NK-92 treated with Interleukin-12 subunit alpha and Interleukin-12 subunit beta, amount 100 ng/mL, for 24 hours (cell line): ENCODE data around the gene ITPR3.

Experiments
- DNase-seq: peaks from one replicate; lab custom pipeline; 2025; lab: John Stamatoyannopoulos, UW

The ITPR3 gene

GRCh38 chr6:33638556-33638955 lies 17.4 kb downstream of the ITPR3 start:
- DNase-seq, result no peak

- no peak for DNase-seq
These were observed 18.4 kb downstream of the ITPR3 start for GRCh38 chr6:33639559-33639958.

- no peak for DNase-seq
These were observed 19.2 kb downstream of the ITPR3 start for GRCh38 chr6:33640361-33640760.

GRCh38 chr6:33641144-33641543 lies 20.0 kb downstream of the ITPR3 start:
- no peak for DNase-seq

GRCh38 chr6:33641602-33642001 lies 20.5 kb downstream of the ITPR3 start:
- no peak for DNase-seq

- no peak for DNase-seq
These were observed 21.8 kb downstream of the ITPR3 start for GRCh38 chr6:33642897-33643296.

- no peak for DNase-seq
These were observed 30.3 kb downstream of the ITPR3 start for GRCh38 chr6:33651403-33651802.

GRCh38 chr6:33652002-33652401 lies 30.9 kb downstream of the ITPR3 start:
- no peak for DNase-seq

- DNase-seq, result no peak
These were observed 33.9 kb downstream of the ITPR3 start for GRCh38 chr6:33654831-33655554.

- no peak for DNase-seq
These were observed 35.7 kb downstream of the ITPR3 start for GRCh38 chr6:33656844-33657243.

- DNase-seq, result no peak
These were observed 38.0 kb downstream of the ITPR3 start for GRCh38 chr6:33658982-33659689.

- no peak for DNase-seq
These were observed 38.9 kb downstream of the ITPR3 start for GRCh38 chr6:33659986-33660385.

GRCh38 chr6:33661106-33661838 lies 40.1 kb downstream of the ITPR3 start:
- no peak for DNase-seq

GRCh38 chr6:33662318-33662717 lies 41.2 kb downstream of the ITPR3 start:
- no peak for DNase-seq

- no peak for DNase-seq
These were observed 41.9 kb downstream of the ITPR3 start for GRCh38 chr6:33663028-33663427.

GRCh38 chr6:33663727-33664449 lies 42.8 kb downstream of the ITPR3 start:
- DNase-seq, result no peak

- no peak for DNase-seq
These were observed 43.5 kb downstream of the ITPR3 start for GRCh38 chr6:33664506-33665057.

- no peak for DNase-seq
These were observed 44.8 kb downstream of the ITPR3 start for GRCh38 chr6:33665957-33666356.

GRCh38 chr6:33667072-33667471 lies 46.0 kb downstream of the ITPR3 start:
- no peak for DNase-seq

GRCh38 chr6:33667776-33668175 lies 46.7 kb downstream of the ITPR3 start:
- DNase-seq, result no peak

- DNase-seq, result no peak
These were observed 47.2 kb downstream of the ITPR3 start for GRCh38 chr6:33668328-33668727.

GRCh38 chr6:33668914-33669313 lies 47.8 kb downstream of the ITPR3 start:
- no peak for DNase-seq
